AG09309 (cell line): ENCODE results near the gene TBCK.

Source experiments
- DNase-seq: peaks from one replicate; pipeline ENCODE4 v3.0.0-alpha.2; 2010; ENCODE audit warnings: low read depth
- H3K4me3 ChIP-seq: 2 replicates; pipeline ENCODE4 v1.5.1; 2011; ENCODE audit warnings: mild to moderate bottlenecking, low read depth, low read length, moderate library complexity; ENCODE audit not compliant: control insufficient read depth
- TF ChIP-seq, protein P1 (sequence below): IDR thresholded peaks from 2 replicates; pipeline ENCODE4 v1.5.1; 2011; ENCODE audit warnings: mild to moderate bottlenecking, low read depth, low read length, inconsistent platforms; ENCODE audit not compliant: insufficient read depth, control insufficient read depth; ENCODE audit errors: missing control alignments

Gene TBCK

DNA sequence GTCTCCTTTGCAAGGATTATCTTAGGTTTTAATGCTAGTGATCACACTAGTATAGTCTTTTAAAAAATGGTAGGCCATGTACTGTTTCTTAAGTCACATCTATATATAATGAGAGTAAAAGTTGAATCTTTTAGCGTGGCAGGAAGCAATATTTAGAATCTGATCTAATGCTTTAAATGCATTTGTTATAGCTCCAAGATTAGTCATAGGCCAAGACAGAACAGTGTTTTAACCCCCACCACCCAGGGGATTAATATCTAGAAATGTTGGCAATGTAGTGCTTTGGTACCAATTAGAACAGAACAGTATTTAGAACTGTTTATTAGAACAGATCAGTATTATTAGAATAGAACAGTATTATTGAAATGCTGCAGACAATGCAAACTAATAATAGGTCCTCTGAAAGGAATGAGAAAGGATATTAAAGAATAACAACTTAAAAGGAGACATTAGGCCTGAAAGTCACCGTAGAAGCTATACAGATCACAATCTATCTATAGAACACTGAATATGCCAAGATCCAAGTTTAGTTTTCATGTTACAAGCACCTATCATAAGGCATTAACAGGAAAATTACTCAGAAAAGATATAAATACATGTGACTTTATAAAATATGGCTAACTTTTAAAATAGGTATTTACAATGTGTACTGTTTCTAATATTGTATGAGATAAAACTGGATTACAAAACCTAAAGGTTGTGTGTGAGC, 274.6 kb downstream of the TBCK start:
- no peak for DNase-seq
- TF ChIP-seq, protein P1, sequence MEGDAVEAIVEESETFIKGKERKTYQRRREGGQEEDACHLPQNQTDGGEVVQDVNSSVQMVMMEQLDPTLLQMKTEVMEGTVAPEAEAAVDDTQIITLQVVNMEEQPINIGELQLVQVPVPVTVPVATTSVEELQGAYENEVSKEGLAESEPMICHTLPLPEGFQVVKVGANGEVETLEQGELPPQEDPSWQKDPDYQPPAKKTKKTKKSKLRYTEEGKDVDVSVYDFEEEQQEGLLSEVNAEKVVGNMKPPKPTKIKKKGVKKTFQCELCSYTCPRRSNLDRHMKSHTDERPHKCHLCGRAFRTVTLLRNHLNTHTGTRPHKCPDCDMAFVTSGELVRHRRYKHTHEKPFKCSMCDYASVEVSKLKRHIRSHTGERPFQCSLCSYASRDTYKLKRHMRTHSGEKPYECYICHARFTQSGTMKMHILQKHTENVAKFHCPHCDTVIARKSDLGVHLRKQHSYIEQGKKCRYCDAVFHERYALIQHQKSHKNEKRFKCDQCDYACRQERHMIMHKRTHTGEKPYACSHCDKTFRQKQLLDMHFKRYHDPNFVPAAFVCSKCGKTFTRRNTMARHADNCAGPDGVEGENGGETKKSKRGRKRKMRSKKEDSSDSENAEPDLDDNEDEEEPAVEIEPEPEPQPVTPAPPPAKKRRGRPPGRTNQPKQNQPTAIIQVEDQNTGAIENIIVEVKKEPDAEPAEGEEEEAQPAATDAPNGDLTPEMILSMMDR: no peak
- no peak overlapping the region for H3K4me3 ChIP-seq

DNA sequence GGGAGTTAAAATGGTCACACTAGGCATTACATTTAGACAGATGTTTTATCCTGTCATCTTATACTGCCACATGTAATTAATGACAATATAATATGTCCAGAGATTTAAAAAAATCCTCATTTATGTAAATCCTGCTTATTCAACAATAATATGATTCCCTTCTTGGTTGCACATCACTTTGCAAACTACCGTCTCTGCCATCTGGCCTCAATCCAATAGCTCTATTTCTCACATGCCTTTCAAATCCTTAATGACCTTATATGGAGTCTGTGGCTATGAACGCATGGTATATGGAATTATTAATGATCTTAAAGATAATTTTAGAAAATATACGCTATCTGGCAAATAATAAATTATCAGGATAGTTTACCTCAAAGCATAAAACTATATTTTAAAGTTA, 276.2 kb downstream of the TBCK start:
- DNase-seq: no peak
- TF ChIP-seq, protein P1: no peak
- no peak overlapping the region for H3K4me3 ChIP-seq

DNA sequence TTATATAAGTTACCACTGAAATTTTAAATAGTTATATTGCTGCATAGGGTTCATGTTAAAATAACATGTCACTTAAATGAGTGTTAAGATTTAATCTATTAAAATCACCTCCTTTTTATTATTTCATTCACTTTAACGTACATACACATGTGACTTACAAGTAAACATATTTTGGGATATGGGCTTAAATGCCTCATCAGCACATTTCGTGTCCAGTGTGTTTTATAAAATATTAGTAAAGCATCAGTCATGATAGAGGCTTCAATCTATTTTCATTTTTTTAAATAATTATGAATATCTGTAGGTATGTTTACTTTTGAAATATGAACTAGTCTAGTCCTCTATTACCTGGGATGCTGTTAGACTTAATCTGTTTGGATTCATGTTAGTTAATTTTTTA, 277.1 kb downstream of the TBCK start:
- no peak overlapping the region for H3K4me3 ChIP-seq
- TF ChIP-seq, protein P1: no peak
- DNase-seq: no peak

DNA sequence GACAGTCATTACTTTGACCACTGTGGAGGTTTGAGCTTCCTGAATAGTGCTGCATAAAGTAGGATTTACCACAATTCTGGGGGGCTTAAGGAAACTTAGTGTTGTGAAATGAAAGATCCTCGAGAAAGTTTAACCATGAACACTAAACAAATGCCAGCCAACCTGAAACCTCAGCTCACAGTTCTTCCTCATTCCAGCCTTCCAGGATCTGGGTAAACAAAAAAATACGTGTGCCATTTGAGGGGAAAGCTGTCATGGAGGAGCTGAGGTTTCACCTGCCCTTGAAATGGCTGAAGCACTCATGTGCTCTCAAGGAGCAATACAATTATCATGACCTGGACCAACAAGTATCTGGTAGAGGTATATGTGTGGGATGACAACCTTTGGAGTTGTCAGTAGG, 278.0 kb downstream of the TBCK start:
- no peak overlapping the region for H3K4me3 ChIP-seq
- no peak for DNase-seq
- TF ChIP-seq, protein P1: no peak

DNA sequence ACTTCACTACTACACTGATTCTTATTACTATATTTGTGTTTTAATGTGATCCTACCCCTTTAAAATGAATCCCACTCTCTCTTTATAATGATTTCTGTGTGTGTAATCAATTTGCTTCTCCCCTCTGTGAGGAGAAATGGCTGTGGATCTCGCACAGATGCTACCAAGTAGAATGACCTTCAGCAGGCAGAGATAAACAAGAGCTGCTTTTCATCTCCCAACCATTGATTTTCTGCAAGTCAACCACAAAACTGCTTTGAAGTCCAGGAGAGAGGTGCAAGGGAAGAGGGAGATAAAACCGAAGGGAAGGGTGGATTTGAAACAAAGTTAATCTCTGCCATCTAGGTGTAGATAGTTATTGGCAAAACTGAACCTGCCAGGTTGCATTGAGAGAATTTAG, 279.2 kb downstream of the TBCK start:
- DNase-seq: no peak
- H3K4me3 ChIP-seq: no peak overlapping the region
- TF ChIP-seq, protein P1: no peak

DNA sequence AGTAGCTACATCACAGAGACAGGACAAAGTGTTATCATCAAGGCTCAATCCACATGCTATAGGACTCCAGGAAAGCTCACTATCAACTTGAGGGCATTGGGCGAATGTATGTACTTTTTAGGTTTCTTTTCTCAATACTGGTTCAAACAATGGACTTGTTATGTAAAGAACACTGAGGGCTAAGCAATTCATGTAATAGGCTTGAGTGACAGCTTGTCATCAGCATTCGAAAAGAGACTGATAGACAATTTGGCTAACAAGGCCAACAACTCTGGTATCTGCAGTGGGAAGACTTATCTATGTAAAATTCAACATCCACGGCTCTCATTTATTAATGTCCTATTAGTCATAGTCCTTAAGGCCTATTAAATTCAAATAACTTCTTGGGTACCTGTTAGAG, 279.7 kb downstream of the TBCK start:
- DNase-seq: no peak
- H3K4me3 ChIP-seq: no peak overlapping the region
- TF ChIP-seq, protein P1: no peak
